Measurements from ENCODE around the gene SPATA2L. TPM values are rescaled to one million over a fixed set of nuclear protein-coding genes. Genes with fewer than 3 reads are reported as not detected.

The SPATA2L gene
- polyA plus RNA-seq, 1 donor (not counting 4 experiments of a cell fraction or from before 2014, with no cell fraction given) = 1.7 TPM

- Histone ChIP-seq H3K4me1 (ENCODE audit: control insufficient read depth, extremely low read depth, insufficient read depth, low read length) (no peaks in the 10 kb centered on the region), H4K20me1 (ENCODE audit: control insufficient read depth, extremely low read depth, insufficient read depth, low read length) (no peaks in the 10 kb centered on the region), H3K27ac (ENCODE audit: control insufficient read depth, insufficient read depth, low read length) (no peak overlapping the region), H3K9me3 (ENCODE audit: control insufficient read depth, low read depth, low read length) (no peaks in the 10 kb centered on the region), H3K36me3 (ENCODE audit: control insufficient read depth in 2 of 2, extremely low read depth in 1 of 2, insufficient read depth in 2 of 2, low read length in 2 of 2) (peaks cover 3 to 17% of the 10 kb centered on the region in 2 experiments), H3K27me3 (ENCODE audit: control insufficient read depth, extremely low read depth, insufficient read depth, low read length) (no peaks in the 10 kb centered on the region), H2AFZ (ENCODE audit: control insufficient read depth, low read length) (no peak overlapping the region), H3K4me3 (ENCODE audit: control insufficient read depth in 2 of 3, extremely low read depth in 1 of 3, insufficient read depth in 2 of 3, low read depth in 1 of 3, low read length in 3 of 3) (no peak overlapping the region), H3K9me1 (ENCODE audit: control insufficient read depth, extremely low read depth, insufficient read depth, low read length) (no peaks in the 10 kb centered on the region), H3K4me2 (ENCODE audit: control insufficient read depth, extremely low read depth, insufficient read depth, low read depth, low read length) (no peak overlapping the region), H3K9ac (ENCODE audit: control insufficient read depth, extremely low read depth, insufficient read depth, low read length) (no peak overlapping the region), H3K79me2 (ENCODE audit: control insufficient read depth, insufficient read depth, low read length) (no peaks in the 10 kb centered on the region)
- dilution Hi-C loops (cut with MboI; ENCODE audit: extremely low pct_ligation_motif_present, low sequenced_read_pairs) = no loop called here
- no peak for TF ChIP-seq EZH2 (IDR thresholded peaks at IDR 0.05; ENCODE audit: low read length)
- TF ChIP-seq CTCF (optimal IDR thresholded peaks at IDR 0.05 in 1 of 3, IDR thresholded peaks at IDR 0.05 in 1 of 3, conservative IDR thresholded peaks at IDR 0.05 in 1 of 3; ENCODE audit: extremely low read depth in 1 of 3, insufficient read depth in 2 of 3, low read length in 3 of 3) = no peak
- FAIRE-seq (no peak), DNase-seq (ENCODE audit: low read depth, low spot score) (no peak)
Observed at GRCh38 chr16:89748076-89748475, 46.6 kb upstream of the SPATA2L start.

- H3K4me3 ChIP-seq (ENCODE audit: control insufficient read depth in 2 of 3, extremely low read depth in 1 of 3, insufficient read depth in 2 of 3, low read depth in 1 of 3, low read length in 3 of 3) = no peak overlapping the region
- no peak overlapping the region for H3K4me2 ChIP-seq (ENCODE audit: control insufficient read depth, extremely low read depth, insufficient read depth, low read depth, low read length)
- H3K9me3 ChIP-seq (ENCODE audit: control insufficient read depth, low read depth, low read length) = no peaks in the 10 kb centered on the region
- no peak overlapping the region for H3K9ac ChIP-seq (ENCODE audit: control insufficient read depth, extremely low read depth, insufficient read depth, low read length)
- H4K20me1 ChIP-seq (ENCODE audit: control insufficient read depth, extremely low read depth, insufficient read depth, low read length) = no peaks in the 10 kb centered on the region
- no peak for TF ChIP-seq EZH2 (IDR thresholded peaks at IDR 0.05; ENCODE audit: low read length)
- no peak for TF ChIP-seq CTCF (optimal IDR thresholded peaks at IDR 0.05 in 1 of 3, IDR thresholded peaks at IDR 0.05 in 1 of 3, conservative IDR thresholded peaks at IDR 0.05 in 1 of 3; ENCODE audit: extremely low read depth in 1 of 3, insufficient read depth in 2 of 3, low read length in 3 of 3)
- no peaks in the 10 kb centered on the region for H3K9me1 ChIP-seq (ENCODE audit: control insufficient read depth, extremely low read depth, insufficient read depth, low read length)
- no peaks in the 10 kb centered on the region for H3K4me1 ChIP-seq (ENCODE audit: control insufficient read depth, extremely low read depth, insufficient read depth, low read length)
- H3K27ac ChIP-seq (ENCODE audit: control insufficient read depth, insufficient read depth, low read length) = no peak overlapping the region
- FAIRE-seq (no peak), DNase-seq (ENCODE audit: low read depth, low spot score) (no peak)
- H2AFZ ChIP-seq (ENCODE audit: control insufficient read depth, low read length) = no peak overlapping the region
- dilution Hi-C loops (cut with MboI; ENCODE audit: extremely low pct_ligation_motif_present, low sequenced_read_pairs) = no loop called here
- no peaks in the 10 kb centered on the region for H3K27me3 ChIP-seq (ENCODE audit: control insufficient read depth, extremely low read depth, insufficient read depth, low read length)
- H3K36me3 ChIP-seq (ENCODE audit: control insufficient read depth in 2 of 2, extremely low read depth in 1 of 2, insufficient read depth in 2 of 2, low read length in 2 of 2) = peaks cover 9 to 22% of the 10 kb centered on the region in 2 experiments
- H3K79me2 ChIP-seq (ENCODE audit: control insufficient read depth, insufficient read depth, low read length) = no peaks in the 10 kb centered on the region
Observed at GRCh38 chr16:89746043-89746442, 44.5 kb upstream of the SPATA2L start.
